Measurements from ENCODE around the gene NFIA. TPM values are rescaled to one million over a fixed set of nuclear protein-coding genes. Genes with fewer than 3 reads are reported as not detected.
A peak's percentile ranks its signal among the peaks of the same experiment; 100 is the strongest.

The NFIA gene
- total RNA-seq, 4 donors from 2014 or later = 32.0 to 160 (median 32.9) TPM

GRCh38 chr1:61337441-61337951 lies 255.1 kb downstream of the NFIA start:
- H3K27me3 ChIP-seq = no peaks in the 10 kb centered on the region
- DNase-seq = no peak
- H3K4me1 ChIP-seq = peaks cover 0 to 13% (median 0%) of the 10 kb centered on the region in 4 donors
- TF ChIP-seq POLR2A (IDR thresholded peaks at IDR 0.05) = no peak
- TF ChIP-seq, protein P1, sequence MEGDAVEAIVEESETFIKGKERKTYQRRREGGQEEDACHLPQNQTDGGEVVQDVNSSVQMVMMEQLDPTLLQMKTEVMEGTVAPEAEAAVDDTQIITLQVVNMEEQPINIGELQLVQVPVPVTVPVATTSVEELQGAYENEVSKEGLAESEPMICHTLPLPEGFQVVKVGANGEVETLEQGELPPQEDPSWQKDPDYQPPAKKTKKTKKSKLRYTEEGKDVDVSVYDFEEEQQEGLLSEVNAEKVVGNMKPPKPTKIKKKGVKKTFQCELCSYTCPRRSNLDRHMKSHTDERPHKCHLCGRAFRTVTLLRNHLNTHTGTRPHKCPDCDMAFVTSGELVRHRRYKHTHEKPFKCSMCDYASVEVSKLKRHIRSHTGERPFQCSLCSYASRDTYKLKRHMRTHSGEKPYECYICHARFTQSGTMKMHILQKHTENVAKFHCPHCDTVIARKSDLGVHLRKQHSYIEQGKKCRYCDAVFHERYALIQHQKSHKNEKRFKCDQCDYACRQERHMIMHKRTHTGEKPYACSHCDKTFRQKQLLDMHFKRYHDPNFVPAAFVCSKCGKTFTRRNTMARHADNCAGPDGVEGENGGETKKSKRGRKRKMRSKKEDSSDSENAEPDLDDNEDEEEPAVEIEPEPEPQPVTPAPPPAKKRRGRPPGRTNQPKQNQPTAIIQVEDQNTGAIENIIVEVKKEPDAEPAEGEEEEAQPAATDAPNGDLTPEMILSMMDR (IDR thresholded peaks at IDR 0.05) = no peak
- peak overlapping the region; percentile 31 to 71 (median 42) for H3K27ac ChIP-seq
- no peak overlapping the region for H3K4me3 ChIP-seq
- H3K36me3 ChIP-seq = no peaks in the 10 kb centered on the region
- H3K9me3 ChIP-seq = no peaks in the 10 kb centered on the region

GRCh38 chr1:61337981-61338848 lies 255.9 kb downstream of the NFIA start:
- H3K4me3 ChIP-seq = peak overlapping the region in 1 of 4 donors; percentile 3
- H3K27me3 ChIP-seq = no peaks in the 10 kb centered on the region
- peak overlapping the region; percentile 31 to 71 (median 42) for H3K27ac ChIP-seq

DNA sequence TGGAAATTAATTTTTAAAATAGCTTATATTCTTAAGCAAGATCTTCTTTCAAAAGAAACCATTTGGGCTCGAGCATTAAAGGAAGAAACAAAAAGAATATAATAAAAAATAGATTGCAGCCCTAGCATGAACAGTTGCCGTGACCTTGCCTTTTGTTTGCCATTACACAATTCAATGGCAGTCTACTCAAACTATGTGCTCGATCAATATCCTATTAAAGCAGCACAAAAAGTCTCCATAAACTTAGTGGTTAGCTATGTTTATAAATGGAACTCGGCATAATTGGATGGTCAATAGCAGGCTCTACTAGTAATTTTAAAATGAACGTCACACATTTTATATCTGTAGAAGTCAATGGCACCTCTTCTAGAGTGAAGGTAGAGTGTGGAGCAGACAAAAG lies 256.5 kb downstream of the NFIA start:
- Histone ChIP-seq H3K36me3 (no peaks in the 10 kb centered on the region), H3K27ac (peak overlapping the region in 1 of 4 donors; percentile 71), H3K4me3 (no peak overlapping the region), H3K4me1 (peaks cover 0 to 13% (median 0%) of the 10 kb centered on the region in 4 donors), H3K27me3 (no peaks in the 10 kb centered on the region), H3K9me3 (no peaks in the 10 kb centered on the region)
- DNase-seq = no peak
- TF ChIP-seq, protein P1 (IDR thresholded peaks at IDR 0.05) = no peak
- no peak for TF ChIP-seq POLR2A (IDR thresholded peaks at IDR 0.05)

More at GRCh38 chr1:61337981-61338848, 255.9 kb downstream of the NFIA start:
- Histone ChIP-seq H3K4me1 (peaks cover 0 to 13% (median 0%) of the 10 kb centered on the region in 4 donors), H3K9me3 (no peaks in the 10 kb centered on the region), H3K36me3 (no peaks in the 10 kb centered on the region)
- DNase-seq = peak; percentile 21 to 72 (median 54)
- no peak for TF ChIP-seq POLR2A (IDR thresholded peaks at IDR 0.05)
- TF ChIP-seq, protein P1 (IDR thresholded peaks at IDR 0.05) = peak in 4 of 6 experiments; percentile 45 to 78 (median 72)

- no peak for TF ChIP-seq POLR2A (IDR thresholded peaks at IDR 0.05)
- TF ChIP-seq, protein P1 (IDR thresholded peaks at IDR 0.05) = no peak
- Histone ChIP-seq H3K4me3 (no peak overlapping the region), H3K4me1 (peaks cover 0 to 13% (median 0%) of the 10 kb centered on the region in 4 donors), H3K27ac (no peak overlapping the region), H3K9me3 (no peaks in the 10 kb centered on the region), H3K27me3 (no peaks in the 10 kb centered on the region), H3K36me3 (no peaks in the 10 kb centered on the region)
- DNase-seq = no peak
These were observed 259.1 kb downstream of the NFIA start for GRCh38 chr1:61341426-61341825.

GRCh38 chr1:61343734-61344420 lies 261.5 kb downstream of the NFIA start:
- H3K9me3 ChIP-seq = no peaks in the 10 kb centered on the region
- H3K27me3 ChIP-seq = no peaks in the 10 kb centered on the region
- H3K4me1 ChIP-seq = no peaks in the 10 kb centered on the region
- TF ChIP-seq, protein P1 (IDR thresholded peaks at IDR 0.05) = no peak
- no peak for TF ChIP-seq POLR2A (IDR thresholded peaks at IDR 0.05)
- H3K27ac ChIP-seq = no peak overlapping the region
- no peak for DNase-seq
- no peak overlapping the region for H3K4me3 ChIP-seq
- no peaks in the 10 kb centered on the region for H3K36me3 ChIP-seq

All from Peyer's patch (tissue), 4 donors.